Osteoblast (primary cell): Measurements from ENCODE around the gene BGN. TPM values are rescaled to one million over a fixed set of nuclear protein-coding genes. Genes with fewer than 3 reads are reported as not detected.

Source experiments
- DNase-seq: peaks from one replicate; pipeline ENCODE4 v3.0.0; 2011; ENCODE audit warnings: low spot score, mixed read lengths; ENCODE audit not compliant: insufficient read length; ENCODE audit errors: missing footprints
- H2AFZ ChIP-seq: 2 replicates; pipeline ENCODE4 v1.6.0; 2011; ENCODE audit warnings: mild to moderate bottlenecking, low read length
- H3K27ac ChIP-seq: 2 replicates; pipeline ENCODE4 v1.5.1; 2011; ENCODE audit warnings: mild to moderate bottlenecking, low read depth, low read length, moderate library complexity
- H3K27me3 ChIP-seq: 2 replicates; pipeline ENCODE4 v1.6.0; 2012; ENCODE audit warnings: mild to moderate bottlenecking, control low read depth, inconsistent platforms, low read length, moderate library complexity; ENCODE audit not compliant: insufficient read depth
- H3K36me3 ChIP-seq: 2 replicates; pipeline ENCODE4 v1.5.1; 2011; ENCODE audit warnings: mild to moderate bottlenecking, low read length, control low read depth, moderate library complexity; ENCODE audit not compliant: insufficient read depth
- H3K4me1 ChIP-seq: 2 replicates; pipeline ENCODE4 v1.5.1; 2011; ENCODE audit warnings: mild to moderate bottlenecking, low read length, control low read depth, moderate library complexity; ENCODE audit not compliant: insufficient read depth
- H3K4me2 ChIP-seq: 2 replicates; pipeline ENCODE4 v1.6.0; 2011; ENCODE audit warnings: mild to moderate bottlenecking, low read length; ENCODE audit not compliant: insufficient read depth
- H3K4me3 ChIP-seq: fragments of 200-600 bp; sonication (generic); 3 replicates; pipeline ENCODE4 v1.5.1; 2012; ENCODE audit warnings: mild to moderate bottlenecking, low read length, inconsistent platforms; ENCODE audit not compliant: insufficient read depth
- H3K79me2 ChIP-seq: 2 replicates; pipeline ENCODE4 v1.6.0; 2012; ENCODE audit warnings: mild to moderate bottlenecking, low read length, control low read depth, inconsistent platforms; ENCODE audit not compliant: insufficient read depth
- H3K9me3 ChIP-seq: 2 replicates; pipeline ENCODE4 v1.5.1; 2011; ENCODE audit warnings: low read depth, low read length, control low read depth
- H4K20me1 ChIP-seq: 2 replicates; pipeline ENCODE4 v1.6.0; 2012; ENCODE audit warnings: mild to moderate bottlenecking, low read length, control low read depth; ENCODE audit not compliant: insufficient read depth
- total RNA-seq: library from RNA; depleted of rRNA; stranded (reverse); fragments of >200 nt; gene quantifications from 2 replicates; pipeline ENCODE4 v1.2.3, GENCODE V29; 2012
- TF ChIP-seq, protein P1 (sequence below): IDR thresholded peaks from 2 replicates; pipeline ENCODE4 v1.5.1; 2011; ENCODE audit warnings: mild to moderate bottlenecking, low read depth, low read length, moderate library complexity; ENCODE audit errors: extremely low read depth

BGN gene
- total RNA-seq, 1 donor: 139 TPM

DNA sequence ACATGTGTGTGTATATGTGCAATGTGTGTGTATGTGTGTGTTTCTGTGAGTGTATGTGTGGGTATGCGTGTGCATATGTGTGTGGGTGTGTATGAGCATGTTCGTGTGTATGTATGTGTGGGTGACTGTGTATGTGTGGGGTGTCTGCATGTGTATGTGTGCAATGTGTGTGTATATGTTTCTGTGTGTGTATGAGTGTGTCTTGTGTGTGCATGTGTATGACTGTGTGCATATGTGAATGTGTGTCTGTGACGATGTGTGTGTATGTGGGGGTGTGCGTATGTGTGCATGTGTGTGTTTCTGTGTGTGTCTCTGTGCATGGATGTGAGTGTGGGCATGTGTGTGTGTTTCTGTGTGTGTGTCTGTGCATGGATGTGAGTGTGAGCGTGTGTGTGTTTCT is 18.5 kb downstream of the BGN start:
- Histone ChIP-seq H3K79me2 (no peaks in the 10 kb centered on the region), H3K27ac (no peak overlapping the region), H3K9me3 (no peaks in the 10 kb centered on the region), H2AFZ (no peak overlapping the region), H4K20me1 (peaks cover 20% of the 10 kb centered on the region), H3K36me3 (peaks cover 5% of the 10 kb centered on the region), H3K4me1 (no peaks in the 10 kb centered on the region), H3K27me3 (peaks cover 16% of the 10 kb centered on the region), H3K4me2 (no peak overlapping the region), H3K4me3 (no peak overlapping the region)
- TF ChIP-seq, protein P1, sequence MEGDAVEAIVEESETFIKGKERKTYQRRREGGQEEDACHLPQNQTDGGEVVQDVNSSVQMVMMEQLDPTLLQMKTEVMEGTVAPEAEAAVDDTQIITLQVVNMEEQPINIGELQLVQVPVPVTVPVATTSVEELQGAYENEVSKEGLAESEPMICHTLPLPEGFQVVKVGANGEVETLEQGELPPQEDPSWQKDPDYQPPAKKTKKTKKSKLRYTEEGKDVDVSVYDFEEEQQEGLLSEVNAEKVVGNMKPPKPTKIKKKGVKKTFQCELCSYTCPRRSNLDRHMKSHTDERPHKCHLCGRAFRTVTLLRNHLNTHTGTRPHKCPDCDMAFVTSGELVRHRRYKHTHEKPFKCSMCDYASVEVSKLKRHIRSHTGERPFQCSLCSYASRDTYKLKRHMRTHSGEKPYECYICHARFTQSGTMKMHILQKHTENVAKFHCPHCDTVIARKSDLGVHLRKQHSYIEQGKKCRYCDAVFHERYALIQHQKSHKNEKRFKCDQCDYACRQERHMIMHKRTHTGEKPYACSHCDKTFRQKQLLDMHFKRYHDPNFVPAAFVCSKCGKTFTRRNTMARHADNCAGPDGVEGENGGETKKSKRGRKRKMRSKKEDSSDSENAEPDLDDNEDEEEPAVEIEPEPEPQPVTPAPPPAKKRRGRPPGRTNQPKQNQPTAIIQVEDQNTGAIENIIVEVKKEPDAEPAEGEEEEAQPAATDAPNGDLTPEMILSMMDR: no peak
- DNase-seq: no peak

DNA sequence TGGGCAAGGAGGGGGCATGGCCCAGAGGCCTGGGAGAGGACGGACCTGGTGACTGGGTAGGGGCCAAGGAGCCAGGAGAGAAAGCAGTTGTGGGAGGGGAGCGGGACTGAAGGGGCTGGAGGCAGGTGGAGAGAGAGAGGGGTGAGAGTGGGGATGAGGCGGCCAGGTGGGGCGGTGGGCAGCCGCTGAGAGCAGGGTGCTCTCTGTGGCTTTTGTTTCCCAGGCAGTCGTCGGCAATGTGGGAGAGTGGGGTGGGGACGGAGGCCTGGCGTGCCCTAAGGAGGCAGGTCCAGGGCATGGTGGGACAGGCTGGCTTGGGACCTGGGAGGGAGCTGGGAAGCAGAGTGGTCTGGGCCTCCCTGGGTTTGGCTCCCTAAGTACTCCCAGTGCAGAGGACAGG is 19.5 kb downstream of the BGN start:
- H3K79me2 ChIP-seq: no peaks in the 10 kb centered on the region
- H3K4me1 ChIP-seq: no peaks in the 10 kb centered on the region
- H3K4me2 ChIP-seq: no peak overlapping the region
- H3K27ac ChIP-seq: no peak overlapping the region
- no peak overlapping the region for H2AFZ ChIP-seq
- no peak overlapping the region for H3K4me3 ChIP-seq
- peaks cover 20% of the 10 kb centered on the region for H4K20me1 ChIP-seq
- no peak for DNase-seq
- no peaks in the 10 kb centered on the region for H3K9me3 ChIP-seq
- TF ChIP-seq, protein P1: no peak
- H3K27me3 ChIP-seq: peaks cover 25% of the 10 kb centered on the region
- no peaks in the 10 kb centered on the region for H3K36me3 ChIP-seq

DNA sequence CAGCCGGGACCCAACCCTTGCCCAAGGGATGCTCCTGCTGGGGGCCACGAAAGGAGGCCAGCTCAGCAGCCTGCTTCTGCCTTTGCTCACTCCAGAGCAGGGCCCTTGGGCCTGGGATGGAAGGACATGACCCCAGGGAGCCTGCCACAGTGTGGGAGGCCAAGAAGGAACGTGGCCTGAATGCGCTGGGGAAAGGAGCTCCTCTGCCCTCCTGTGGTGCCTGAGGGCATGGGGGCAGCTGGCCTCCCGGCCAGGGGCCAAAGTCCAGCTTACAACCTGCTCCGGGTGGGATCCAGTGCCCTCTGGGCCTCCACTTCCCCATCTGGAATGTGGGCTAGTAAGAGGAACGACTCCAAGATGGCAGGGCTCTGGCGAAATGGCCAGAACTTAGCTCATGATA is 20.7 kb downstream of the BGN start:
- Histone ChIP-seq H4K20me1 (peaks cover 16% of the 10 kb centered on the region), H3K4me1 (peaks cover 4% of the 10 kb centered on the region), H3K27me3 (peaks cover 28% of the 10 kb centered on the region), H3K36me3 (no peaks in the 10 kb centered on the region), H3K4me2 (no peak overlapping the region), H3K4me3 (no peak overlapping the region), H2AFZ (no peak overlapping the region), H3K9me3 (no peaks in the 10 kb centered on the region), H3K79me2 (no peaks in the 10 kb centered on the region), H3K27ac (no peak overlapping the region)
- TF ChIP-seq, protein P1: no peak
- DNase-seq: no peak

DNA sequence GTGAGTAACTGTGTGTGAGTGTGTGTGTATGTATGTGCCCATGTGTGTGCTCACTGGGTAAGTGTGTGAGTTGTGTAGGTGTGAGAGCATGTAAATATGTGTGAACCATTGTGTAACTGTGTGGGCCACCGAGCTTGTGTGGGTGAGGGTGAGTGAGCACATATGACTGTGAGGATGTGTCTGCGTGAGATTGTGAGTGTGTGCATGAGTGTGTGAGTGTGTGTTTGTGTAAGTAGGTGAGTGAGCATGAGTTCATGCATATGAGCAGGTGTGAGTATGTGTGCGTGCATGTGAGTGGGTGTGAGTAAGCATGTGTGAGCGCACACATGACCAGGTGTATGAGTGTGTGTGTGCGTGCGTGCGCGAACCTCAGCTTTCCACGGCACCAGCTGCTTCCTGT is 21.3 kb downstream of the BGN start:
- Histone ChIP-seq H3K27me3 (peaks cover 28% of the 10 kb centered on the region), H2AFZ (no peak overlapping the region), H4K20me1 (peaks cover 13% of the 10 kb centered on the region), H3K4me3 (no peak overlapping the region), H3K4me1 (peaks cover 11% of the 10 kb centered on the region), H3K9me3 (no peaks in the 10 kb centered on the region), H3K79me2 (no peaks in the 10 kb centered on the region), H3K36me3 (no peaks in the 10 kb centered on the region), H3K4me2 (no peak overlapping the region), H3K27ac (no peak overlapping the region)
- TF ChIP-seq, protein P1: no peak
- DNase-seq: peak; percentile 85
